GM10847 (cell line): Measurements from ENCODE around the gene DNAJC15.

ENCODE experiments used
- POLR2A ChIP-seq: IDR thresholded peaks from 2 replicates; pipeline ENCODE4 v1.6.1; 2011; ENCODE audit not compliant: insufficient read length; ENCODE audit errors: extremely low read depth

DNAJC15 gene

GRCh38 chr13:43126420-43126819, 103.0 kb downstream of the DNAJC15 start:
- TF ChIP-seq POLR2A: no peak

- TF ChIP-seq POLR2A: no peak
Observed at GRCh38 chr13:43127103-43127798, 103.9 kb downstream of the DNAJC15 start.

- no peak for TF ChIP-seq POLR2A
Observed at GRCh38 chr13:43127827-43128226, 104.4 kb downstream of the DNAJC15 start.

- no peak for TF ChIP-seq POLR2A
Observed at GRCh38 chr13:43128504-43128961, 105.1 kb downstream of the DNAJC15 start.

GRCh38 chr13:43129066-43129465, 105.7 kb downstream of the DNAJC15 start:
- no peak for TF ChIP-seq POLR2A

GRCh38 chr13:43129511-43130110, 106.2 kb downstream of the DNAJC15 start:
- TF ChIP-seq POLR2A: no peak

- TF ChIP-seq POLR2A: no peak
Observed at GRCh38 chr13:43132257-43132656, 108.9 kb downstream of the DNAJC15 start.

- no peak for TF ChIP-seq POLR2A
Observed at GRCh38 chr13:43132911-43133310, 109.5 kb downstream of the DNAJC15 start.

GRCh38 chr13:43133792-43134191, 110.4 kb downstream of the DNAJC15 start:
- no peak for TF ChIP-seq POLR2A

- TF ChIP-seq POLR2A: no peak
Observed at GRCh38 chr13:43134868-43135267, 111.5 kb downstream of the DNAJC15 start.

- TF ChIP-seq POLR2A: no peak
Observed at GRCh38 chr13:43135516-43135915, 112.1 kb downstream of the DNAJC15 start.

GRCh38 chr13:43136920-43137575, 113.7 kb downstream of the DNAJC15 start:
- TF ChIP-seq POLR2A: no peak

- TF ChIP-seq POLR2A: no peak
Observed at GRCh38 chr13:43139211-43139610, 115.8 kb downstream of the DNAJC15 start.

- TF ChIP-seq POLR2A: no peak
Observed at GRCh38 chr13:43139921-43140320, 116.5 kb downstream of the DNAJC15 start.

- no peak for TF ChIP-seq POLR2A
Observed at GRCh38 chr13:43140985-43141384, 117.6 kb downstream of the DNAJC15 start.

- no peak for TF ChIP-seq POLR2A
Observed at GRCh38 chr13:43141685-43142084, 118.3 kb downstream of the DNAJC15 start.
